SK-N-MC (cell line): ENCODE measurements around the gene USP44.

Experiments used
- EZH2 ChIP-seq: fragments of 200-600 bp; sonication (generic); IDR thresholded peaks from one replicate; pipeline ENCODE4 v1.6.1; 2017; ENCODE audit warnings: antibody characterized with exemption
- FOXP2 ChIP-seq: optimal IDR thresholded peaks from 2 replicates; pipeline ENCODE3; 2011; ENCODE audit warnings: mild to moderate bottlenecking, moderate library complexity; ENCODE audit not compliant: insufficient read depth; ENCODE audit errors: extremely low read length, control extremely low read depth
- POLR2AphosphoS5 ChIP-seq: IDR thresholded peaks from 2 replicates; pipeline ENCODE4 v1.6.1; 2012; ENCODE audit warnings: mild to moderate bottlenecking, low read depth, low read length, borderline replicate concordance

DNA sequence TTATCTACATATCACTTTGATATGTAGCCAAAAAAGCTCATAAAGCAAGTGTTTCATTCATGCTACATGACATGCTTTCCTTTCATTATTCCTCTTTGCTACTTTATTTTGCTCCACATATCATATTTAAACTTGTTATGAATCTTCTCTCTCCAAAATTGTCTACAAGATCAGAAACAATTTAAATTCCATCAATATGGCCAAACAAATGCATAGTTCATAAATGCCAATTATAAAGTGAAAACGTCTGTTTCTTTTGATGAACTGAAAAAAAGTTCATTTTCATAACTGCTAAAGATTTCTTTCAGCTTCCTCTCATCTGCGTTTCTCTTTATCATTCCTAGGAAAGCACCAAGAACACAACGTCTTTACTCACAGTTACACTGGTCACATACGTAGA lies 22.8 kb downstream of the USP44 start:
- TF ChIP-seq EZH2 (no peak), POLR2AphosphoS5 (no peak), FOXP2 (no peak)
